Activated CD4-positive, alpha-beta T cell treated with anti-CD3 and anti-CD28 coated beads, Interleukin-2, amount 10 ng/mL, durations not matched to agents 24 days and 14 days (primary cell): ENCODE data around the gene FAM149B1. TPM values are rescaled to one million over a fixed set of nuclear protein-coding genes. Genes with fewer than 3 reads are reported as not detected.
"Not testable (repeated sequence)": the region's sequence is repeated elsewhere in the genome, so short reads cannot be mapped to it uniquely, and the experiment has no call there.

Source experiments
- DNase-seq: peaks from one replicate; pipeline ENCODE4 v3.0.0; 2022
- H3K27ac Mint-ChIP-seq: one replicate; pipeline ENCODE4 v1.8.0; 2022; ENCODE audit warnings: mild to moderate bottlenecking, mixed read lengths
- H3K27me3 Mint-ChIP-seq: one replicate; pipeline ENCODE4 v1.8.0; 2022; ENCODE audit warnings: mixed read lengths
- H3K36me3 Mint-ChIP-seq: one replicate; pipeline ENCODE4 v1.8.0; 2022; ENCODE audit warnings: low read depth, mild to moderate bottlenecking, mixed read lengths
- H3K4me1 Mint-ChIP-seq: one replicate; pipeline ENCODE4 v1.8.0; 2021; ENCODE audit warnings: mixed read lengths
- H3K4me3 Mint-ChIP-seq: one replicate; pipeline ENCODE4 v1.8.0; 2022; ENCODE audit warnings: mild to moderate bottlenecking, moderate library complexity, mixed read lengths
- H3K9me3 Mint-ChIP-seq: one replicate; pipeline ENCODE4 v1.8.0; 2021; ENCODE audit warnings: mixed read lengths
- intact Hi-C: fragments of 100-400 bp; cut with micrococcal nuclease; formaldehyde crosslinking; loops from one replicate; pipeline ENCODE4 v1.15.1; 2023
- total RNA-seq: library from RNA; stranded (reverse); gene quantifications from 2 replicates; pipeline ENCODE4 v1.2.3, GENCODE V29; 2022

The FAM149B1 gene
- total RNA-seq: 10.5 and 11.5 TPM in 2 replicates

DNA sequence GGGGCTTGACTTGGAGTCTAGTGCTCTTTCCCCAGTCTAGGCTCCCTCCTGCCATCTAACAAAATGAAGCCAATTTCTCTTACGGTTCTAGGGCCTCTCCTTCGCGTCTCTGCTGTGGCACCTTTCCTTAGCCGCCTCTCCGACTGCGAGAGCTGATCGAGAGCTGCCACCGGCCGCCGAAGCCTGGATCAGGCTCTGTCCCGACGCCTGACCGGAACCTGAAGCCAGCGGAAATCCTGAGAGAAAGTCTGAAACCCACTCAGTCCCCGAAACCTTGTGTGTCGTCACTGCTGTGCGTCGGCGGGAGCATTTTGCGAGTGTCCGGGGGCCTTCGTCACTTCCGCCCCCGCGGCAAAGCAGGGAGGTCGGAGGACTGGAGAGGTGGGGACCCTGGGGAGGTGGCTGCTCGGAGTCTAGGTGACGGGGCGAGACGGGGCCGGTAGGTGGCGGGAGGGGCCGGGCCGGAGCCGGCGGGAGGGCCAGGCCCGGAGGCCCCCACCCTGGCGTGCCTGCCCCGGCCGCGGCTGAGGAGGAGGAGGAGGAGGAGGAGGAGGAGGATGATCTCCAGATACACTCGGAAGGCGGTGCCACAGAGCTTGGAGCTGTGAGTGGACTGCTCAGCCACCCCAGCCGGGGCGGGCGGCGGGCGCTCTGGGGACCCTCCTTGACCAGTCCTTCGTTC lies at the start of gene FAM149B1, which contains the start of gene ECD:
Gene FAM149B1 (plus strand): TSS at position 337 of the 682 bp plus-strand sequence. CDS start 221 bp downstream, at position 558.
Gene ECD (minus strand): TSS at position 226 of the 682 bp plus-strand sequence. CDS start 4,071 bp downstream, outside the sequence.
- intact Hi-C loops: loop anchor here (1.0 to 10.0 kb wide), 6 partner anchors 72 to 906 kb away; partner anchors contain the start of genes DNAJB12, MICU1, MRPS16 and P4HA1
- Mint-ChIP-seq H3K4me3 (peak within 1 kb of the TSS; percentile 97), H3K4me1 (peaks cover 35% of the 10 kb centered on the region), H3K27me3 (no peaks in the 10 kb centered on the region), H3K9me3 (no peaks in the 10 kb centered on the region), H3K36me3 (peaks cover 12% of the 10 kb centered on the region), H3K27ac (peak within 1 kb of the TSS; percentile 99)
- peak; percentile 98 for DNase-seq

DNA sequence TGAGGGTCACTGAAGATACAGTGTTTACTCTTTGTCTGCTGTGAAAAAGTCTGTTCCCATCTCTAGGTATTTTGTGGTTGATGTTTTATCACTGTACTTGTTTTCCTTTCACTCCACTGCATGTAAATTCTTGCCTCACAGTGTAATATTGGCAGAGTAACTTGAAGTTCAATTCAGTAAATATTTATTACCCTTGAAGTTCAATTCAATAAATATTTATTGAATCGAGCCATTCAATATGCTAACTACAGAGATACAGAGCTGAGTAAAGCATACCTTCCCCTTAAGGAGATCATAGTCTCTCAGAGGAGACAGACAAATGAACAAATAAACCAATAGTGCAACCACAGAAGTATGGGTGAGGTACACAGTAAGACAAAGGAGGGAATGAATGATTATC lies 48.5 kb upstream of the FAM149B1 start:
- Mint-ChIP-seq H3K36me3 (peaks cover 27% of the 10 kb centered on the region), H3K9me3 (no peaks in the 10 kb centered on the region), H3K4me3 (no peak overlapping the region), H3K4me1 (peaks cover 4% of the 10 kb centered on the region), H3K27ac (peak overlapping the region; percentile 22), H3K27me3 (no peaks in the 10 kb centered on the region)
- intact Hi-C loops: no loop called here
- DNase-seq: no peak

DNA sequence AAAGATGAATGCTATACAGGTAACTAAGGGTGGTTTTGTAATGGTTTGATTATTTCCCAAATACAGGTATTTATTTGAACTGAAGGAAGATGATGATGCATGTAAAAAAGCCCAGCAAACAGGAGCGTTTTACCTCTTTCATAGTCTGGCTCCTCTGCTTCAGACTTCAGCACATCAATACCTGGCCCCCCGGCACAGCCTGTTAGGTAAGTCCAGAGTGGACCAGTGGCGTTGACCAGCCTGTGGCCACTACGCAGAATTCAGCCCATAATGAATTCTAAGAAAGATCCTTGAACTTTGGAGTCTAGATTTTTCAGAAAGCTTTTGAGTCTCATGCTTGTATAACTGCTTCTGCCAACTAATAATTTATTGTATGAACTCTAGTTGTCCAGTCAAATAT lies 48.0 kb upstream of the FAM149B1 start:
- no peak for DNase-seq
- no peaks in the 10 kb centered on the region for H3K9me3 Mint-ChIP-seq
- H3K4me1 Mint-ChIP-seq: peaks cover 4% of the 10 kb centered on the region
- H3K36me3 Mint-ChIP-seq: peaks cover 27% of the 10 kb centered on the region
- intact Hi-C loops: no loop called here
- H3K4me3 Mint-ChIP-seq: no peak overlapping the region
- H3K27me3 Mint-ChIP-seq: no peaks in the 10 kb centered on the region
- H3K27ac Mint-ChIP-seq: no peak overlapping the region

DNA sequence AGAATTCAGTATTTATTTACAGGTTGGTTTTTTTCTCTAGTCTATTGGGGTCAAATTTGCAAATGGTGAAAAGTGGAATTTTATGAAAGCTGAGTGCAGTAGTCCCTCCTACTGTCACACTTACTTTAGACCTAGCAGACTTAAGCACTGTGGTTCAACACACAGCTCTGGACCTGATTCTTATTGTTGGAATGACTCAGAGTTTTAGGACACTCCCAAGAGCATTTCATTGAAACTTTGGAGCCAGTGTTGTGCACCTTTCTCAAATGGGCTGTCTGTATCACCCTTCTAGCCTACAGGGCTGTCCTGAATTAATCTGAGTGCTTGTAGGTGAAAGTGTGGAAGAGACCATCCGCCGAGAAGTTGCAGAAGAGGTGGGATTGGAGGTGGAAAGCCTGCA lies 41.6 kb upstream of the FAM149B1 start:
- intact Hi-C loops: no loop called here
- Mint-ChIP-seq H3K36me3 (peaks cover 35% of the 10 kb centered on the region), H3K27me3 (no peaks in the 10 kb centered on the region), H3K4me1 (no peaks in the 10 kb centered on the region), H3K4me3 (no peak overlapping the region), H3K9me3 (no peaks in the 10 kb centered on the region), H3K27ac (no peak overlapping the region)
- DNase-seq: no peak

DNA sequence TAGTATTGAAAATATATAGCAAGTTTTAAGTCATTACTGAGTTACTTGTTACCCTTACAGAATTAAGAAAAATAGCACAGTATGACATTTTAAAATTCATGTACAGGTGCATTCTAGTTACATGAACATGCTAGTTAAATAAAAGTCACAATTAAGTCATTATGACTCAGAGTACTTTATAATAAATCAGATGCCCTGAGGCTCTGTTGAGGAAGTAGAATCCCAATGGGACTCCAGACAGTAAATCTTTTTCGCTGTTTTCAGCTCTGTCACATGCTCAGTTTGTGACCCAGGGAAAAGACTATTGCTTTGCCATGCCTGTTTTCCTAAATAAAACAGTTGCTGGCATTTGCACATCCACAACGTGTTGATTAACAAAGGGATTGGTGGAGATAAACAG lies 36.6 kb upstream of the FAM149B1 start:
- Mint-ChIP-seq H3K36me3 (peaks cover 53% of the 10 kb centered on the region), H3K4me1 (no peaks in the 10 kb centered on the region), H3K27me3 (no peaks in the 10 kb centered on the region), H3K27ac (no peak overlapping the region), H3K9me3 (no peaks in the 10 kb centered on the region), H3K4me3 (no peak overlapping the region)
- intact Hi-C loops: no loop called here
- DNase-seq: no peak

DNA sequence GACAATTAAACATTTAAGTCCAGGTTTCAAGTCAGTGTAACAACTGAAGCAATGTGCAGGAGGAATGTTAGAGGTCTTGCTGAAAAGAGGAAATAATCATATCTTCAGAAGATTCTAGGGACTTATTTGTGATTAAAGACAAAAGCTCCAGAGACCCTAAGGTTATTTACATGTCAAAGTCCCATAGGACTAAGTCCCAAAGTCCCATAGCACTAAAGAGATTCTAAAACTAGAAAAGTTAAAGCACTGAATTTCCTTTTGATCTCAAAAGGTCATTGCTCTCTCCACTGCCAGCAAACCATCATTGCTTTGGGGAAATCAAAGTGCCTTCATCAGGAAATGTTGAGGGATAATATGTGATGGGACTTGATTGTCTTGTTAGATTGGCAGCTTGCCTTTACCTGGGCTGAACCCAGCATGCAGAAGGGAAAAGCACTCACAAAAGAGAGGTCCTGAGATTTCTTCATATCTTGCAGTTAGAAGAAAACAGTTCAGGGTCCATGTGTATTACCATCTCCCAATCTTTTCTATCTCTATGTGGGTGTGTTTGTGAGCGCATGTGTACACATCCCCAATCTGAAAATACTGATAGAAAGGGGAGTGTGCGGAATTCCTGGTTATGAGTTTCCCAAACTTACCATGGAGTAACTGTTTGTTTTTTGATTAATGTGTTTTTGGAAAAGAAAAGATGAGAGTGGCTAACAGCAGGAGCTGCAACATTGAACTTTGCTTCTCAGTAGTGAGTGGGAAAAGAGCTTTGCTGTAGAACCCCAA lies 35.8 kb upstream of the FAM149B1 start:
- no peaks in the 10 kb centered on the region for H3K4me1 Mint-ChIP-seq
- DNase-seq: no peak
- peaks cover 51% of the 10 kb centered on the region for H3K36me3 Mint-ChIP-seq
- intact Hi-C loops: no loop called here
- H3K4me3 Mint-ChIP-seq: no peak overlapping the region
- H3K27me3 Mint-ChIP-seq: no peaks in the 10 kb centered on the region
- no peaks in the 10 kb centered on the region for H3K9me3 Mint-ChIP-seq
- no peak overlapping the region for H3K27ac Mint-ChIP-seq

DNA sequence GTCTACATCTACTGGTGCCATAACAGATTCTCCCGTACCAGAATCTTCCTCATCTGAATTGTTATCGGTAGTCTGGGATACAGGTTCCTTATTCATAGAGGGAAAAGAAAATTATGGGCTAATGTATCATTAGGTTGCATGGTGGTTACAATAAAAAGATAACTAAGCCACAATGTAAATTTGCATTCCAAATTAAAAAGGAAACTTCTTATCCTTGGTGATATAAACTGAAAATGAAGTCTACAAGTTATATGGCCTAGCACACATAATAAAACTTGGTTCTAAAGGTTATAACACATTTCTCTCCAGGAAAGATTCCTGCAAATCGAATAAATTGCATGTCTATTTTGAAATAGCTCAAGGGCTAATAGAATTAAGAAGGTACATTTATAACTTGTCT lies 33.2 kb upstream of the FAM149B1 start:
- intact Hi-C loops: no loop called here
- Mint-ChIP-seq H3K27me3 (no peaks in the 10 kb centered on the region), H3K9me3 (no peaks in the 10 kb centered on the region), H3K4me1 (no peaks in the 10 kb centered on the region), H3K36me3 (peaks cover 54% of the 10 kb centered on the region), H3K4me3 (no peak overlapping the region), H3K27ac (no peak overlapping the region)
- no peak for DNase-seq

DNA sequence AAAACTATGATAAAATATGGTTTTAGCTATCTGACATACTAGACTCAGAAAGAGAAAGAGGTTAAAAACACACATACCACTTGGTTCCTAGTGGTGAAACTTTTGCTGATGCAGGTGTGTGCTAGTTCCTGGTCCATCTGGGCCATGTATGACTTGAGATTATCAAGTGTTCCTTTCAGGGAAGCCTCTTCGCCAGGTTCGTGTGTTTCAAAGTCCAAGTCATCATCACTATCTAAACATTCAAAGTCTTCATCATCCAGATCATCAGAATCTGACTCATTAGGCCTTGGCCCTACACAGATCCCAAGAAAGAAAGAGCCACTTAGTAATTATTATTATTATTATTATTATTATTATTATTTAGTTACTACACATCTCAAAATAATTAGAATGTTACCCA lies 31.3 kb upstream of the FAM149B1 start:
- H3K27ac Mint-ChIP-seq: no peak overlapping the region
- no peaks in the 10 kb centered on the region for H3K9me3 Mint-ChIP-seq
- H3K4me3 Mint-ChIP-seq: no peak overlapping the region

DNA sequence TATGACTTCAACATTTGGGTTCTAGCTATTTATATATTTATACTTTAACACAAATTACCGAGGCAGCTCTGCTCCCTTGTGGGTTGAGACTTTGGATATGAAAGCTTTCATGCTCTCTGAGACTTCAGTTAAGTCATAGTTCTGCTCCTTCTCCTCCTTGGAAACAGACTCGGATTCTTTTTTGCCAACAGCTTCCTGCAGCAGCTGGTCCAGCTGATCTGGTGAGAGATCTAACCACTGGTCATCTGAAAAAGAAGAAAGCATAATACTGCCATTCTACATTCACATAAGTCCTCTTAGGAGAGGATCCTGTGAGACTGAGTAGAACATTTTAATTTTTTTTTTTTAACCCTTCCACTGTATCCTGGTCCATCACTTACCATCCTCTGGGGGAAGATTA lies 28.7 kb upstream of the FAM149B1 start:
- intact Hi-C loops: no loop called here
- H3K27ac Mint-ChIP-seq: no peak overlapping the region
- H3K36me3 Mint-ChIP-seq: peaks cover 50% of the 10 kb centered on the region
- no peak for DNase-seq
- H3K9me3 Mint-ChIP-seq: no peaks in the 10 kb centered on the region
- no peaks in the 10 kb centered on the region for H3K27me3 Mint-ChIP-seq
- no peaks in the 10 kb centered on the region for H3K4me1 Mint-ChIP-seq
- no peak overlapping the region for H3K4me3 Mint-ChIP-seq

More for the DNA sequence above, 31.3 kb upstream of the FAM149B1 start:
- Mint-ChIP-seq H3K27me3 (no peaks in the 10 kb centered on the region), H3K4me1 (no peaks in the 10 kb centered on the region), H3K36me3 (peaks cover 53% of the 10 kb centered on the region)
- intact Hi-C loops: no loop called here
- no peak for DNase-seq

DNA sequence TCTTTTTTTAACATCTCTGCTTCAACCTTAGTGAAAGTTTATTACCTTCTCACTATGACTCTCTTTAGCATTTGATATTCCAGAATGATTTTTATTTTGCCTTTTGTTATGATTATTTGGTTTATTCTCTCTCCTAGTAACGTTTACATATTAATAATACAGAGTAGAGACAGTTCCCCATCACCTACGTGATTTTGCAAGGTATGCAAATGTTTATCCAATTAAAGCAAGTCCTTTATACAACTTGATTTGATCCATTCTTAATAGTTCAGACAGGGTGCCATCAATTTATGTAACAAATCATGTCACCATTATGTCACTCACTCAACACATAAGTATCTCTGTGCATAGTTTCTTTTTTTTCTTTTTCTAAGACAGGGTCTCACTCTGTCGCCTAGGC lies 26.3 kb upstream of the FAM149B1 start:
- H3K4me1 Mint-ChIP-seq: no peaks in the 10 kb centered on the region
- H3K27ac Mint-ChIP-seq: no peak overlapping the region
- no peak for DNase-seq
- intact Hi-C loops: no loop called here
- no peak overlapping the region for H3K4me3 Mint-ChIP-seq
- H3K27me3 Mint-ChIP-seq: no peaks in the 10 kb centered on the region
- H3K36me3 Mint-ChIP-seq: peaks cover 43% of the 10 kb centered on the region
- no peaks in the 10 kb centered on the region for H3K9me3 Mint-ChIP-seq

DNA sequence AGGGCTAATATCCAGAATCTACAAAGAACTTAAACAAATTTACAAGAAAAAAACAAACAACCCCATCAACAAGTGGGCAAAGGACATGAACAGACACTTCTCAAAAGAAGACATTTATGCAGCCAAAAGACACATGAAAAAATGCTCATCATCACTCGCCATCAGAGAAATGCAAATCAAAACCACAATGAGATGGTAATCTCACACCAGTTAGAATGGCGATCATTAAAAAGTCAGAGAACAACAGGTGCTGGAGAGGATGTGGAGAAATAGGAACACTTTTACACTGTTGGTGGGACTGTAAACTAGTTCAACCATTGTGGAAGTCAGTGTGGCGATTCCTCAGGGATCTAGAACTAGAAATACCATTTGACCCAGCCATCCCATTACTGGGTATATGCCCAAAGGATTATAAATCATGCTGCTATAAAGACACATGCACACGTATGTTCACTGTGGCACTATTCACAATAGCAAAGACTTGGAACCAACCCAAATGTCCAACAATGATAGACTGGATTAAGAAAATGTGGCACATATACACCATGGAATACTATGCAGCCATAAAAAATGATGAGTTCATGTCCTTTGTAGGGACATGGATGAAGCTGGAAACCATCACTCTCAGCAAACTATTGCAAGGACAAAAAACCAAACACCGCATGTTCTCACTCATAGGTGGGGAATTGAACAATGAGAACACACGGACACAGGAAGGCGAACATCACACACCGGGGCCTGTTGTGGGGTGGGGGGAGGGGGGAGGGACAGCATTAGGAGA lies 17.1 kb upstream of the FAM149B1 start:
- peaks cover 55% of the 10 kb centered on the region for H3K36me3 Mint-ChIP-seq
- H3K4me1 Mint-ChIP-seq, H3K27me3 Mint-ChIP-seq, H3K4me3 Mint-ChIP-seq, H3K27ac Mint-ChIP-seq, H3K9me3 Mint-ChIP-seq, intact Hi-C loops, DNase-seq: not testable (repeated sequence)

DNA sequence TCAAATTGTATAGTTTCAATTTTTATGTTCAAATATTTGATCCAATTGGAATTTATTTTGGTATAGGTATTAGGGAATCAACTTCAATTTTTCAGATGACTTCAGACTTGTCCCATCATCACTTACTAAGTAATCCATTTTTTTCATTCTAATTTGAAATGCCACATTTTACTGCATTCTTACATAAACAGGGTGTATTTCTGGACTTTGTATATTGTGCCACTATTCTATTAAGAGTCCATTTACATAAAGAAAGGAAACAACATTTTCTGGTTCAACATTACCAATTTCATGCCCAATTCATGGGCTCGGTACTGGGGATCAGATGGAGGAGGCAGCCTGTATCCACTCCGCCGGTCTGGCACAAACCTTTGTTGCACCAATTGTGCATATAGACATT lies 15.9 kb upstream of the FAM149B1 start:
- intact Hi-C loops: no loop called here
- Mint-ChIP-seq H3K4me1 (no peaks in the 10 kb centered on the region), H3K27ac (no peak overlapping the region), H3K36me3 (peaks cover 61% of the 10 kb centered on the region), H3K9me3 (no peaks in the 10 kb centered on the region), H3K27me3 (no peaks in the 10 kb centered on the region), H3K4me3 (no peak overlapping the region)
- DNase-seq: no peak

DNA sequence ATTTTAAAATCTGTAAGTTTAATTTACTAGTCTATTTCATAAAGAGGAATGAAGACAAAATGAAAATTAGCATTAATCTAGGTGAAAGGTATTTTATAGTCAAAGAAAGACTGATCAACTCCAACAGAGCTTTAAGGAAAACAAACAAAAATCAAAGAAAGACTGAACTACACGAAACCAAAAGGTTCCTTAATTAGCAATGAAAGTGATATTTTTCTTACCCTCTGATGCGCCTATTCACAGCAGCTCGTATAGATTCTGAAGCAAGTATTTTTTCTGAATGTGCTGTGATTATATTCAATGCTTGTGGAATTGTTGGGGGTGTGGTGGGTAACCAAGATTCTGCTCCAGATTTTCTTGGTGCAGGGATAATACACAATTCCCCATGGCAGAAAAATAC lies 11.9 kb upstream of the FAM149B1 start:
- intact Hi-C loops: no loop called here
- Mint-ChIP-seq H3K9me3 (no peaks in the 10 kb centered on the region), H3K36me3 (peaks cover 55% of the 10 kb centered on the region), H3K4me3 (no peak overlapping the region), H3K4me1 (peaks cover 11% of the 10 kb centered on the region), H3K27me3 (no peaks in the 10 kb centered on the region), H3K27ac (no peak overlapping the region)
- DNase-seq: no peak
